HG02981 (cell line): ENCODE measurements around the gene PUS7L.
A peak's percentile ranks its signal among the peaks of the same experiment; 100 is the strongest.
"Not testable (repeated sequence)": the region's sequence is repeated elsewhere in the genome, so short reads cannot be mapped to it uniquely, and the experiment has no call there.

ENCODE experiments used
- ATAC-seq: cut with Tn5 transposase; IDR thresholded peaks from one replicate; pipeline ENCODE4 v1.9.1; 2021; ENCODE audit warnings: mild to moderate bottlenecking, moderate library complexity; ENCODE audit not compliant: unreplicated experiment

Gene PUS7L

DNA sequence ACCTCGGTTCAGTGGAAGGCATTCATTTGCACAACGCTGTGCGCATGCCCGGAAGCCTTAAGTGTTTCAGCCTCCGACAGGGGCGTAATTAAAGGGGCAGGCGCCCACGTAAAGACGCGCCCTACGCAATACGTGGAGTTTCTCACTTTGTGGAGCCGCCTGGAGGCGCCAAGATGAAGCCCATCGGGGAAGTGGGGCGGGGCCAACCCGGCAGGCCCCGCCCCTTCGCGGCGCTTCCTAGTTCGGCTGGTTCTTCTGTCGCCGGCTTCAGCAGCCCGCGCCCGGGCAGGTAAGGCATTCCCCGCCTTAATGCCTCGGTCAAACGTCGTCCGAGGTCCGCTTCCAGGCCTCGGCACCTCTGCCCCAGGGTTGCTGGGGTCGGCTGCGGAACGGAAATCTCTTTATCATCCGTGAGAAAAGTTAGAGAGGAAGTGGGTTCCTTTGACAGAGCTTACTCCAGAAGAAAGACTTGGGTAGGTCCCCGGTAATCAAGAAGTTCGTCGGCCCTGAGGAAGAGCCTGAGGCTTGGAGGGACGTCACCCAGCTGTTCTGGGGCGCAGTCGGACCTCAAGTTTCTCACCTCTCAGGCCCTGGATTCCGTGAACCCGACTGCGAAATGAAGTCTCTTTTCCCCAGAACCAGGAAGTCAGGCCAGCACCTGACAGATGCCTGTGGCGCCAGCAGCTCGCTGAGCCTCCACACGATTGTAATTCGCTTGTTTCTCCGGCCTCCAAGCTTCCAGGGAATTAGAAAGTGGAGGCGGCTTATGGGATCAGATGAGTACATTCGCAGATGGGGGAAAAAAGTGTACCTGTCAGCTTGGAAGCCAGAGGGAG lies at the start of gene PUS7L, which contains the start of gene IRAK4:
Gene PUS7L, minus strand, starts transcription at position 63 of the 836 bp plus-strand sequence. CDS start 3,545 bp downstream, outside the sequence.
Gene IRAK4, plus strand, starts transcription at position 224 of the 836 bp plus-strand sequence. CDS start 9,161 bp downstream, outside the sequence.
- peak; percentile 98 for ATAC-seq

DNA sequence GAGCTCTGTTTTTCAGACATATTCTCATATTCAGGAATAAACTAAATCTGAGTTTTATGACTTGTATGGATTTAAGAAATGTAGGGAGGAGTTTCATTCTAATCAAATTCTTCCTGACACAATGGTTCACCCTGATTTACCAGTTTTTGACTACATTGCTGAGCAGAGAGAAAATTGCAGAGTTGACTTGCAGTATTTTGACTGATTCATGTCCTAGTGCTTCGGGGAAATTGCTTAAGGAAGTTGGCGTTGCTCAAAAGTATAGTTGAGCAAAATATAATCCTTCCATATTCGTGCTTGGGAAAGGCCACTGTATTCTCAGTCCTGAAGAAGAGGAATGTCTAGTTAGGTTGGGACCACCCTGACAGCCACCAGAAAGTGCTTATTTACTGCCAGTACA lies 48.8 kb upstream of the PUS7L start:
- no peak for ATAC-seq

- ATAC-seq, result no peak
Observed at GRCh38 chr12:43806737-43807072, 48.1 kb upstream of the PUS7L start.

DNA sequence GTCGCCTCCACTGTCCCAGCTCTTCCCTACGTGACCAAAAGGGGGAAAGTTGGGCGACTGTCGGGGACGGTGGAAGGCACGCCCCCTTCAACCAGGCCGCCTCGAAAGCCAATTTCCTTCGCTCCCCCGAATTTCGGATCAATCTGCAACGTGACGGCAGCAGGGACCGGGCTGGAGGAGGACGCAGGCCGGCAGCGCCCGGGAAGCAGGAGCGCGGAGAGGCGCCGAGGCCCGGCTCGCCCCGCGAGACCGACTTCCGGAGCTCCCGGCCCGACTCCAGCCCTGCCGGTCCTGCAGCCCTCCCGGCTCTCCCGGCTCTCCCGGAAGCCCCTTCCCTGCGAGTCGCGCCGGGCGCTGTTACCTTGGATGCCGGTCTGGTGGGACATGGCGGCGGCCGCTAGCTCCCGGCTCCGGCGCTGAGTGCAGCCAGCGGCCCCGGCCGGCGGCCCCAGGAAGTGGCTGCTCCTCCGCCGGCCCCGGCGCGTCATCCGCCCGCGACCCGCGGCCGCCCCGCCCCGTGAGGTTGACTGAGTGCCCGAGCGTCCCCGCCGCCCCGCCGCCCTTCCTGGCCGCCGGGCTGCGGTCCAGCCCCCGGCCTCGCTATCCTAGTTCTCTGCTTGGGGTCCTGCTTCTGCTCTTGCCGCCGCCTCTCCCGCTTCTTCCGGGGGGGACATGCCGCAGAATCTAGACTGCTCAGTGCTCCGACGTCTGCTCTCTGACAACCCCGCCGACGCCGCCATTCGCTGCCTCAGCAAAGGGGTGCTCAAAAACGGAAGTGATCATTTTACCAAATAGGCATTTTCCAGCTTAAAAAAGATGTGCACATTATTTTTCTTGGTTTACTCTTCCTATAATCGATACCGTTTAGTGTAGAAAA lies 47.5 kb upstream of the PUS7L start, which contains the start of gene TWF1:
Gene TWF1, minus strand, starts transcription at position 458 of the 877 bp plus-strand sequence. Its CDS starts 72 bp downstream, at position 386.
- peak; percentile 95 for ATAC-seq

DNA sequence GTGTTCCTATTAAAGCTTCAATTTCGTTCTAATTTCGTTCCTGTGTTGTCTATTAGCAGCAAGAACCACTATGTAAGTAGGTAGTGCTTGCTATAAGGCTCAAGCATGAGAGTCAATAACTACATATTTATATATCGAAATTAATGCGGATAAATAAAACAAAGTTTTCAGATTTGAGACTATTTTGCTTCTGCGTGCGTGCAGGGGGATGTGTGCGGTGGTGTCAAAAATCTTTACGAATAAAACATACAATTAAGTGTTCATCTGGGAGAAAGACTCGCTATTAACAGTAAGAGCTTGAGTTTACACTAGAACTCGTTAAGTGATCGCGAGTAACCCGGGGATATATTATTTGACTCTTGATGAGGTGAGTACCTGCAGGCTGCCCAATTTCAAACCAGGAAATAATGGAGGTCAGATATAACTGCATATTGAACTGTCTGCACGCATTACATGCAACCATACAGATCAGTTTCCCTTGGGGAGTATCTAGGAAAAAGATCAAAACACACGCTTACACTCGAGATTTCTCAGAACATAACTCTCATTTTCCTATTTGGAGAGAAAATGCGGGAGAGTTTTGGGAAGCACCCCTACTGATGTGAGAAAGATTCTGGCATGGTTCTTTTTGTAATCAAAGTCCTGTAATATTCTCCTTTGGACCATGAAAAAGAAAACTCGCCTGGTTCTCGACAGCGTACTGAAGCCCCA lies 46.7 kb upstream of the PUS7L start:
- ATAC-seq, result no peak

DNA sequence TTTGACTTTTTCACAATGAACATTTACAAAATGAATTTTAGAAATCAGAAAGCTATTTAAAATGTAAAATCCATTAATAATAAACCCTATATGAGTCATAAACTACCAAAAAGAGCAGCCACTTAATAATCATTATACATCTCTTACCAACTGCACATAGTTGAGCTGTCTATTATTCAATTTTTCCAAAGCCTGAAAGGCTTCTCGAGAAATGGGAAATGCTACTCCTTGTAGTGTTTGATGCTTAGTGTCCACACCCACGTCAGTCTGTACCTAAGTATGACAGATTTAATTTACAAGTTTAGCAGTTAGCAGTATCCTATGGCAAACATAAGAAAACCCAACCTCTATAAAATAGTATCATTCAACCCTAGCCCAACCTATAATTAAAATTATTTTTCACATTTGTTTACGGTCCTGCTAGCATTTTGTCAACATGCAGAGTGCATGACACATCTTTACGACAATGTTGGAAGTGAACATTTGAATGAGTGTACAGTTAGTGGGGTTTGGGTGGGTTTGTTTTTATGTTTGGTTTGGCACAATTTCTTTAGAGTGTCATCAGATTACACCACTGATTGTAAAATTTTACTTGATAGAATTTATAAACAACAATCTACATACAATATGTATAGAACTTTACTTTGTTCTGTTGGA lies 39.1 kb upstream of the PUS7L start:
- no peak for ATAC-seq

GRCh38 chr12:43795716-43796280 lies 37.2 kb upstream of the PUS7L start:
- peak; percentile 47 for ATAC-seq

- no peak for ATAC-seq
Observed at GRCh38 chr12:43789941-43790340, 31.4 kb upstream of the PUS7L start.

GRCh38 chr12:43786899-43787693 lies 28.5 kb upstream of the PUS7L start:
- ATAC-seq, result no peak

DNA sequence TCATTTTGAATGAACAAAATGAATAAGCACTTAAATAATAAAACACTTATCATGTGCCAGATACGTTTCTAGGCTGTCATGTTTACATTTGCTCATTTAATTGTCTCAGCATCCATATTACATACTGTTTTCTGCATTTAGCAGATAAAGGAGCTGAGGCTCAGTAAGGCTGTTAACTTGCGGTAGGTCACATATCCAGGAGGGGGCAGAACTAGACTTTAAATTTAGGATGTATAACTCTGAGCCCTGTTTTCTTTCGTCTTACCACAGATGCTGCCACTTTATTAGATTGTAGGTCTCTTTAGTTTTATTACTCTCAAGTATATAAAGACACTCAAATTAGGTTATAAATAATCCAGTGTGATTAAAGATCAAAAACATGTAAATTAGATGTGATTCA lies 17.9 kb upstream of the PUS7L start:
- no peak for ATAC-seq

GRCh38 chr12:43766291-43766690 lies 7.7 kb upstream of the PUS7L start:
- no peak for ATAC-seq

GRCh38 chr12:43764528-43764927 lies 5.9 kb upstream of the PUS7L start:
- ATAC-seq, result no peak

DNA sequence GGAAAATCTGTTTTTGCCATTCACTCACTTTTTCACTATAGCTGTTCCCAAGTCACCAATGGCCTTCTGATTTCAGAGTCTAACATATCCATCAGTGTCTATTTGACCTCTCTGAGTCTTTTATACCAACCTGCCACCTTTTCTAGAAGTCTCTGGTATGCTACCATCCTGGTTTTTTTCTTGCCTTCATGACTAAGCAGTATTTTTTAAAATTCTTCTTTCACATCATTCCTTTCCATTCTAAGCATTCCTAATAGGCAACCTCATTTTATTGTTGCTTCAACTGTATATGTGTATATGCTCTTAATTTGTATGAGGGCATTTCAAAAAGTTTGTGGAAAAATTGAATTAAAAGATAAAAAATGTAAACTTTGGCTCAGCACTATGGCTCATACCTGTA lies 5.2 kb upstream of the PUS7L start:
- no peak for ATAC-seq

GRCh38 chr12:43762596-43762995 lies 4.0 kb upstream of the PUS7L start:
- ATAC-seq, result no peak

DNA sequence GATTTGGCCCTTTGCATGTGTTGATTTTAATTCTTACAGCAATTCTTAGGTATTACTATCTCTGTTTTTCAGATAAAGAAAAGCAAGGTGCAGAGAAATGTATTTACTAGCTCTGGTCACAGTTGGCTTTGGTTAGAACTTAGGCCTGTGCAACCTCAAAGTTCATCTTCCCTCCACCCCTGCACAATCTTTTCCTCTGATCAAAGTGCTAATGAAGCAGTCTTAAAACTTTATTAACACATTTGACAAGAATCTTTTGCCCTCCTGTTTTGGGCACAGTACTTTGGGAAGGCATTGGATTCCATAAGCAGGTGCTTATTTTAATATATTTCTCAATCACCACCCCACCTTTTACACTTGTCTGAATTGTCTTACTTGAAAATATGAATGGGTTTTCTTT lies 2.9 kb upstream of the PUS7L start:
- no peak for ATAC-seq

- ATAC-seq, result no peak
Observed at GRCh38 chr12:43760396-43760795, 1.8 kb upstream of the PUS7L start.

GRCh38 chr12:43758247-43758727 lies 303 bp downstream of the PUS7L start:
- peak; percentile 3 for ATAC-seq

GRCh38 chr12:43754015-43754414 lies 4.6 kb downstream of the PUS7L start:
- no peak for ATAC-seq

- not testable (repeated sequence) for ATAC-seq
Observed at GRCh38 chr12:43751360-43751759, 7.2 kb downstream of the PUS7L start.
